K562 (cell line): ENCODE measurements around the gene STRN3. TPM values are rescaled to one million over a fixed set of nuclear protein-coding genes. Genes with fewer than 3 reads are reported as not detected.

Experiments used
- ATAC-seq: fragments of 200-7000 bp; cut with Tn5 transposase; 3 replicates; pipeline ENCODE4 v1.9.1; 2020; ENCODE audit warnings: moderate library complexity
- BruUV-seq: library from RNA; stranded (reverse); fragments of 400-500 nt; replicated peaks from 2 replicates; lab custom pipeline; 2021; lab: Mats Ljungman, UMichigan
- CTCF ChIA-PET: fragments of 300-600 bp; formaldehyde crosslinking; extraction: SDS; loops from one replicate; lab custom pipeline; 2021; ENCODE audit warnings: low intra/inter-chr PET ratio; lab: Yijun Ruan, JAX
- POLR2A ChIA-PET: fragments of 300-600, 350-650 bp; sonication (Branson Sonifier 250); formaldehyde crosslinking; extraction: SDS; loops from one replicate; lab custom pipeline; 2021; ENCODE audit warnings: antibody characterized with exemption, inconsistent platforms; lab: Yijun Ruan, JAX
- DNase-seq, 4 experiments: peaks; one replicate each; pipeline versions ENCODE4 v3.0.0 to v3.0.0-alpha.2; 2011 to 2018; ENCODE audit warnings: low spot score in 3 of 4, mixed read lengths in 3 of 4; ENCODE audit errors: extremely low read depth in 1 of 4
- FAIRE-seq: peaks from 2 replicates; lab custom pipeline; 2011; peaks lifted over from hg19 to GRCh38; lab: Jason Lieb, UNC
- H2AFZ ChIP-seq: 2 replicates; pipeline ENCODE4 v1.6.0; 2011; ENCODE audit warnings: low read depth, low read length, control low read depth, inconsistent platforms
- H3K27ac ChIP-seq: fragments of 200-600 bp; 3 replicates; pipeline ENCODE4 v1.8.0; 2011; ENCODE audit warnings: low read depth, mild to moderate bottlenecking, control low read depth, inconsistent platforms, low read length, moderate library complexity, mixed read lengths; ENCODE audit errors: extremely low read depth
- H3K27me3 ChIP-seq, 2 experiments: fragments of 300-600 bp in 1 of 2; 2 replicates in 1 of 2; 3 replicates in 1 of 2; pipeline versions ENCODE4 v1.6.0 to v1.8.0; 2011; ENCODE audit warnings: inconsistent platforms in 2 of 2, low read length in 2 of 2, mild to moderate bottlenecking in 1 of 2, mixed read lengths in 1 of 2, moderate library complexity in 1 of 2; ENCODE audit not compliant: control insufficient read depth in 2 of 2, insufficient read depth in 2 of 2
- H3K36me3 ChIP-seq: fragments of 300-600 bp; 3 replicates; pipeline ENCODE4 v1.8.0; 2011; ENCODE audit warnings: mild to moderate bottlenecking, low read length, inconsistent platforms; ENCODE audit not compliant: control insufficient read depth, insufficient read depth
- H3K4me1 ChIP-seq, 2 experiments: fragments of 200-600 bp in 1 of 2; replicated peaks in 1 of 2; 2 replicates in 1 of 2; 3 replicates in 1 of 2; pipeline versions ENCODE4 v1.5.1 to v1.8.0; 2011; ENCODE audit warnings: inconsistent platforms in 2 of 2, low read length in 2 of 2, mild to moderate bottlenecking in 1 of 2, mixed read lengths in 1 of 2, moderate library complexity in 1 of 2; ENCODE audit not compliant: control insufficient read depth in 2 of 2, insufficient read depth in 2 of 2
- H3K4me2 ChIP-seq: 2 replicates; pipeline ENCODE4 v1.6.1; 2011; ENCODE audit warnings: low read length, control low read depth, inconsistent platforms, mixed read lengths; ENCODE audit not compliant: insufficient read depth
- H3K4me3 ChIP-seq: fragments of 200-600 bp; sonication (generic), shearing (Covaris generic); 2 replicates; pipeline ENCODE4 v1.5.1; 2016; ENCODE audit warnings: control low read depth, inconsistent platforms
- H3K79me2 ChIP-seq: fragments of 200-600 bp; 3 replicates; pipeline ENCODE4 v1.8.0; 2011; ENCODE audit warnings: low read length, inconsistent platforms; ENCODE audit not compliant: control insufficient read depth, insufficient read depth
- H3K9ac ChIP-seq, 2 experiments: 2 replicates each; pipeline versions ENCODE4 v1.6.0 to v1.6.1; 2011; ENCODE audit warnings: low read depth in 2 of 2, low read length in 2 of 2, control low read depth in 1 of 2, inconsistent platforms in 1 of 2, mild to moderate bottlenecking in 1 of 2, mixed read lengths in 1 of 2; ENCODE audit not compliant: insufficient read depth in 1 of 2
- H3K9me1 ChIP-seq: one replicate; pipeline ENCODE4 v1.6.0; 2011; ENCODE audit warnings: inconsistent platforms, mild to moderate bottlenecking, low read length, moderate library complexity; ENCODE audit not compliant: control insufficient read depth, insufficient read depth
- H3K9me3 ChIP-seq: replicated peaks from 2 replicates; pipeline ENCODE4 v1.5.1; 2011; ENCODE audit warnings: low read depth, low read length, inconsistent platforms; ENCODE audit not compliant: control insufficient read depth, insufficient read depth
- H4K20me1 ChIP-seq: replicated peaks from 2 replicates; pipeline ENCODE4 v1.6.1; 2011; ENCODE audit warnings: low read length, inconsistent platforms, mixed read lengths; ENCODE audit not compliant: control insufficient read depth, insufficient read depth
- HNRNPH1 ChIP-seq: fragments of 200-400 bp; formaldehyde crosslinking; optimal IDR thresholded peaks from 2 replicates; pipeline ENCODE3; 2017; ENCODE audit warnings: low read depth, mild to moderate bottlenecking, low read length, moderate library complexity
- MAFG ChIP-seq: fragments of 450-650 bp; conservative IDR thresholded peaks from 2 replicates; pipeline ENCODE4 v1.6.1; 2016; ENCODE audit warnings: missing genetic modification characterization, missing compliant biosample characterization
- MCM2 ChIP-seq: fragments of 450-650 bp; IDR thresholded peaks from 2 replicates; pipeline ENCODE4 v1.6.1; 2017; ENCODE audit warnings: low read depth, mild to moderate bottlenecking
- POLR2H ChIP-seq: IDR thresholded peaks from 2 replicates; pipeline ENCODE4 v1.6.1; 2016; ENCODE audit warnings: missing genetic modification characterization, low read depth, mild to moderate bottlenecking, control low read depth, missing compliant biosample characterization, moderate library complexity
- SRSF3 ChIP-seq: fragments of 200-400 bp; formaldehyde crosslinking; IDR thresholded peaks from 2 replicates; pipeline ENCODE4 v1.6.1; 2016; ENCODE audit warnings: mild to moderate bottlenecking, low read length, moderate library complexity; ENCODE audit not compliant: insufficient read depth
- ZNF12 ChIP-seq: sonication (generic); formaldehyde crosslinking; IDR thresholded peaks from 2 replicates; pipeline ENCODE4 v1.4.0; 2020; ENCODE audit warnings: mild to moderate bottlenecking, missing genetic modification reagents
- ZNF197 ChIP-seq: fragments of 200-800 bp; sonication (Bioruptor generic); IDR thresholded peaks from 2 replicates; pipeline ENCODE4 v1.6.1; 2016; ENCODE audit warnings: low read depth, missing genetic modification characterization, missing compliant biosample characterization
- in situ Hi-C: fragments of 300-500 bp; cut with MboI; formaldehyde crosslinking; loops from 4 replicates; pipeline ENCODE4 v1.15.0; 2018; ENCODE audit warnings: inconsistent platforms, mixed read lengths
- intact Hi-C: fragments of 100-400 bp; cut with micrococcal nuclease; formaldehyde crosslinking; loops from 2 replicates; pipeline ENCODE4 v1.14.2; 2022
- polyA plus RNA-seq, 8 experiments: library from polyadenylated mRNA; depleted of rRNA in 4 of 8; stranded (reverse) in 5 of 8; unstranded in 3 of 8; fragments of >200 nt; fragmentation: Nextera tagmentation in 2 of 8; fragmentation: Illumina TruSeq in 1 of 8; extraction: Ambion mirVana in 2 of 8; extraction: Trizol in 1 of 8; gene quantifications; 2 replicates each; pipeline versions ENCODE4 v1.2.1 to v1.2.3, GENCODE V29; 2011 to 2014; ENCODE audit warnings: inconsistent platforms in 1 of 8, missing spikeins in 1 of 8
- total RNA-seq, 7 experiments: library from RNA; depleted of rRNA in 6 of 7; stranded (reverse); fragments of >200 nt in 6 of 7; fragmentation: Illumina TruSeq in 2 of 7; extraction: Trizol in 2 of 7; gene quantifications; 2 replicates each; pipeline versions ENCODE4 v1.2.1 to v1.2.3, GENCODE V29; 2011 to 2021; ENCODE audit warnings: low replicate concordance in 1 of 7
- TF ChIP-seq, protein P1 (sequence below): fragments of 250-450 bp; sonication (Bioruptor Pico); IDR thresholded peaks from 2 replicates; pipeline ENCODE4 v1.8.0; 2022; ENCODE audit warnings: moderate library complexity, mild to moderate bottlenecking, inconsistent platforms

STRN3 gene
- total and polyA plus RNA-seq, 9 of the 15 experiments (the other 6 are each of a cell fraction or from before 2014, with no cell fraction given), result 5.9 to 29.1 (median 16.0) TPM

DNA sequence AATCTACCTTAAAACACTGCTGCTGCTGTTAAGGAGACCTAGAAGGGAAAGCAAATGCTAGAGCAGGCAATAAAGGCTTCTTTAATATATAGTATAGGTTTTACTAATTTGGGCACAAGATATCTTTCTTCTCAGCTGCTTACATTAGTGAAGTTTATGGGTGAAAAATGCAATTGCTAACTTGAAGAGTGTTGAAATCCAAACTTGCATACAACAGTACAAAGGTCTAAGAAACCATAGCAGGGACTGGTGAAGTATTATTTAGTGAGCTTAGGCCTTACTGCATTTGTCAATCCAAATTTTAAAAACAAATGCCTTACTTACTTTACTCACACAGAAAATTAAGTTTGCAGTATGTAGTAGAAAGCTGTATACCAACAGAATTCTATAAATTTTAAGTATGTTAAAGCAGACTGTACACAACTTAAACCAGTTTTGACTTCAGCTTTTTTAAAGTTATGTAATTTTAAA is 2.1 kb downstream of the STRN3 start:
- POLR2A ChIA-PET, result interaction anchor here (0.6 to 3.1 kb wide), 3 partner anchors 8 to 40 kb away, joined by 3 to 17 read pairs (median 7); no protein-coding TSS in a partner anchor
- Histone ChIP-seq H3K36me3 (peaks cover 38% of the 10 kb centered on the region), H3K9ac (peak overlapping the region in 1 of 2 experiments; percentile 92; a peak in 3 of 4 replicates), H4K20me1 (no peaks in the 10 kb centered on the region), H3K27ac (peak overlapping the region; percentile 89; the same call in 2 of the 3 replicates), H3K9me1 (no peaks in the 10 kb centered on the region), H3K4me1 (peaks cover 2 to 8% of the 10 kb centered on the region in 2 experiments; a peak in 3 of 5 replicates), H3K4me2 (peak overlapping the region; percentile 89), H3K4me3 (peak overlapping the region; percentile 98), H3K9me3 (no peaks in the 10 kb centered on the region), H3K27me3 (no peaks in the 10 kb centered on the region), H2AFZ (no peak overlapping the region), H3K79me2 (peaks cover 84% of the 10 kb centered on the region)
- CTCF ChIA-PET, result no interaction called here
- intact Hi-C loops (no loop called here), in situ Hi-C loops (no loop called here)
- TF ChIP-seq ZNF12, result no peak
- TF ChIP-seq MAFG, result no peak
- no peak for TF ChIP-seq MCM2
- no peak for TF ChIP-seq ZNF197
- no peak for TF ChIP-seq HNRNPH1
- no peak for TF ChIP-seq SRSF3
- TF ChIP-seq, protein P1, sequence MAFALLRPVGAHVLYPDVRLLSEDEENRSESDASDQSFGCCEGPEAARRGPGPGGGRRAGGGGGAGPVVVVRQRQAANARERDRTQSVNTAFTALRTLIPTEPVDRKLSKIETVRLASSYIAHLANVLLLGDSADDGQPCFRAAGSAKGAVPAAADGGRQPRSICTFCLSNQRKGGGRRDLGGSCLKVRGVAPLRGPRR (CRISPR knock-in tag), result no peak
- no peak for TF ChIP-seq POLR2H (tag)
- DNase-seq (no peak), ATAC-seq (no peak), FAIRE-seq (no peak)
- no TSS peak for BruUV-seq
